SK-N-MC (cell line): ENCODE results near the gene ZNF575.

Source experiments
- EZH2 ChIP-seq: fragments of 200-600 bp; sonication (generic); IDR thresholded peaks from one replicate; pipeline ENCODE4 v1.6.1; 2017; ENCODE audit warnings: antibody characterized with exemption
- POLR2AphosphoS5 ChIP-seq: IDR thresholded peaks from 2 replicates; pipeline ENCODE4 v1.6.1; 2012; ENCODE audit warnings: mild to moderate bottlenecking, low read depth, low read length, borderline replicate concordance

GRCh38 chr19:43578787-43579186 lies 45.8 kb downstream of the ZNF575 start:
- TF ChIP-seq POLR2AphosphoS5 (no peak), EZH2 (no peak)
